GM18517 (cell line): ENCODE results near the gene FAM149A.
A peak's percentile ranks its signal among the peaks of the same experiment; 100 is the strongest.

Source experiments
- ATAC-seq: cut with Tn5 transposase; IDR thresholded peaks from one replicate; pipeline ENCODE4 v1.9.1; 2021; ENCODE audit warnings: mild to moderate bottlenecking, moderate library complexity; ENCODE audit not compliant: unreplicated experiment

The FAM149A gene

GRCh38 chr4:186104114-186104889 is at the start of gene FAM149A:
FAM149A (plus strand) TSS chr4:186104704.
- ATAC-seq, result no peak

- peak; percentile 100 for ATAC-seq
Measured at GRCh38 chr4:186058253-186058979, 46.1 kb upstream of the FAM149A start.

DNA sequence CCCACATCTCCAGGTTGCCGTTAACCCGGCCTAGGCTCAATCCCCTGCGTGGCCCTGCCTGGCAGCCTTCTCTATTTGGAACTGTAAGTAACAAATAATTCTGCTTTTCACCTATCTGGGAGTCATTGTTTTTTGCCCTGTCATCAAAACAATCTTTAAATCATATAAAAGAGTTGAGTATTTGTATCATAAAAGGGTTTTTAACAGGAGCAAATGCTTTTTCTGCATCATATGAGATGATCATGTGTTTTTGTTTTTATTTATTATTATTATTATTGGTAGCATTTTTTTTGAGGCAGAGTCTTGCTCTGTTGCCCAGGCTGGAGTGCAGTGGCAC is 45.6 kb upstream of the FAM149A start:
- no peak for ATAC-seq

- no peak for ATAC-seq
Measured at GRCh38 chr4:186061921-186062320, 42.6 kb upstream of the FAM149A start.

DNA sequence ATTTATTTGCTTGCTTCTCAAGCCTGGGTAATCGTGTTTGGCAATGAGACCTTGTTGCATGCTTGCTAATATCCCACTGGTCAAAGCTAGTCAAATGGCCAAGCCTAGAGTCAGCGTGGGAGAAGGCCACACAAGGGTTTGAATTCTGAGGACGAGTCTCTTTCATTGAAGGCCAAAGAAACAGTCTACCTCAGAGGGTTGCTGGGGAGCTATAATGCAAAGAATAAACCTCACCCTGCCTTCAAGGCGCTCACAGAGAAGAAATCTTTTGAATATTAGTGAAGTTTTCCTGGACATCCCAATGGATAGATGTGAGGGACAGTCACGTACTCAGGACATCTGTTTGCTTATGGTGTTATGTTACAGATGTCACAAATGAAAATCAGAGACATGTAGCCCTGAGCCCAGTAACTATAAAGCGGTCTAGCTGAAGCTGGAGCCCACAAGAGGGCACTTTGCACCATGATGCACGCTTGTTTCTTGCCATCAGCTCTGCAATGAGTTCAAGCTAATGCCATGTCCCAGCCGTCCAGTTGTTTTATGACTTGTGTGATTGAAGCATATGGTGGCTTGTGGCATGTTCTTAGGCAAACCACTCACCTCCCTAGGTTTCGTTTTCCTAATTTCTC is 36.6 kb upstream of the FAM149A start:
- peak; percentile 84 for ATAC-seq

DNA sequence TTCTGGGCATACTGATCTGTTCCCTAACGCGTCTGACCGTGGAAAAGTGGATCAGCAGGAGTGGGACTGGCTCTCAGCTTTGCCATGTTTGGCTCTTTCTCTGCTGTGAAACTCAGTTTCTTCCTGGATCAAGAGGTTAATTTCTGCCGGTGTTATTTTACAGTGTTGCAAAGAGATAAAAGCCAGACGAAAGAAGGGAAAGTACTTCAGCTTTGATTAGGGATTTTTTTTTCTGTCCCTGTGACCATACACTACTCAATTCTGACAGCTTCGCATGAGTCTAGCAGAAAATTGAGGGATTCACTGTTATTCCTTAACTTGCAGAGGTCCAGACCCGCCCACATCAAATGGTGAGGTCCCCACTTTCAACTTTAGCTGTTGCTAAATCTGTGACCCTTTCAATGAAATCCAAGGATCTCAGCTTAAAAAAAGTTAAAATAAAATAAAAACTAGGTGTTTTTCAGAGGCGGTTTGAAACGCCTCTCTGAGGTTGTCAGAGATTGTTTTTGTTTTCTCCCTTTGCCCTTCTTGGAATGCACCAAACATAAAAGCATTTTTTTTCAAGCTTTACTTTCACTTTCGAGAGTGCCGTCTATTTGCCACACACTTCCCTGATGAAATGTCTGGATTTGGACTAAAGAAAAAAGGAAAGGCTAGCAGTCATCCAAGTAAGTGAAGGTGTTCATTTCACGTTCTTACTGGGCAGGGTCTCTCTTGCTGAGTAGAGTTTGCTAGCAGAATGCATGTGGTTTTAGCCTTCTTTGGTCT is 35.7 kb upstream of the FAM149A start, which contains the start of gene TLR3:
Gene TLR3, plus strand, starts transcription at position 576 of the 768 bp plus-strand sequence. CDS start 7,464 bp downstream, outside the sequence.
- no peak for ATAC-seq

DNA sequence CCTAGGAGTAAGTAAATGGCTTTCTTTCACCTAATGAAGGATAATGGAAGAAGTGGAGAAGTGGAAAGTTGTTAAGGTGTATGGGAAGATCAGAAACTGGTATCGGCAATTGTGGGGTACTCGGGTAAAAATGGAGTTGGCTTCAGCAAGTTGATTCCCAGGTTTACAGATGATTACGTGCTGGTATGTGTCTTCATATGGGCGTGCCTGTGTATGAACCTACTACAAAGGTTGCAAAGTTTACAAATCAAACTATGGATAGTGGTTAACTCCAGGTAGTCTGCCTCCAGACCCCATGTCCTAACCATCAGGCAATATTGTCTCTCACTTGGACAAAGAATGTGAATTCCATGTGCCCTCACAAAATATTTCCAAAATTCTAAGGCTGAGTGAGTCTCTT is 34.8 kb upstream of the FAM149A start:
- no peak for ATAC-seq

DNA sequence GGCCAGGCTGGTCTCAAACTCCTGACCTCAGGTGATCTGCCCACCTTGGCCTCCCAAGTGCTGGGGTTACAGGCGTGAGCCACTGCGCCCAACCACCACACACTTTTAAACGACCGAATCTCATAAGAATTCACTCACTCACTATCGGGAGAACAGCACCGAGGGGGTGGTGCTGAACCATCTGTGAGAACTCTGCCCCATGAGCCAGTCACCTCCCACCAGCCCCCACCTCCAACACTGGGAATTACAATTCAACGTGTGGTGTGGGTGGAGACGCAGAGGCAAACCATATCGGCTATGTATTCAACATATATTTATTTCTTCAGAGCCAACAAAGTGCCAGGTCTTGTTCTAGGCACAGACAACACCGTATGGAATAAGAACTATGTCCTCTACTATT is 32.0 kb upstream of the FAM149A start:
- ATAC-seq, result no peak

DNA sequence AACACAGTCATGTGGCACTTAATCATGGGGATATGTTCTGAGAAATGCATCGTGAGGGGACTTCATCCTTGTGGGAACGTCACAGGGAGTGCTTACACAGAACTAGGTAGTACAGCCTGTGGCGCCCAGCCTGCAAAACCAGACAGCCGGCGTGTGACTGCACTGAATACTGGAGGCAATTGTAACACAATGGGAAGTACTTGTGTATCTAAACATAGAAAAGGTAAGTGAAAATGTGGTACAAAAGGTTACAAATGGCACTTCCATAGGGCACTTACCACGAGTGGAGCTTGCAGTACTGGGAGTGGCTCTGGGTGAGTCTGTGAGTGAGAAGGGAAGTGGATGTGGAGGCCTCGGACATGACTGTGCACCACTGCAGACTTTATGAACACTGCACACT is 30.3 kb upstream of the FAM149A start:
- no peak for ATAC-seq

- no peak for ATAC-seq
Measured at GRCh38 chr4:186078981-186079638, 25.4 kb upstream of the FAM149A start.

GRCh38 chr4:186079694-186080093 is 24.8 kb upstream of the FAM149A start:
- ATAC-seq, result no peak

DNA sequence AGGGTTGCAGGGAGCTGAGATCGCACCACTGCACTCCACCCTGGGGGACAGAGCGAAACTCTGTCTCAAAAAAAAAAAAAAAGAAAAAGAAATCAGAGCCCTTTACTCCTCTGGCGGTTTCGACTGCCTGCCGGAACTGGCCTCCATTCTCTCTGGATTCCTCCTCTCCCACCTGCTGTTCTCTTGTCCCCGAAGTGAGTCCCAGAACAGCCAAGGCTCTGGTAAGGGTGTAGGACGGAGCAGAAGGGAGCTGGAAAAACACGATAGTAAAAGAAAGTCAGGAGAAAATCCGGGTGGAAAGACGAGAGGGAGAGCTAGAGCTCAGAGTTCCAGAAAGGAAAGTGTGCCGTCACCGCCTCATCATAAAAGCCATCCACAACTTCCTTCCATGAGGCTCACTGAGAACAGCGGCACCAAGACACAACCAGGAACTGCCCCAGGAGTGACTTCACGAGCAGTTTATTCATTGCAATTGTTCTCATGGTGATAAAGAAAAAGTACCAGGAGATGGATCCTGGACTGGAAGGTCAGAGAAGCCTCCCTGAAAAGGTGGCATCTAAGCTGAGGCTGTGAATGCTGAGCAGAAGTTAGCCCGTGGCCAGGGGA is 23.2 kb upstream of the FAM149A start:
- no peak for ATAC-seq

GRCh38 chr4:186082221-186082620 is 22.3 kb upstream of the FAM149A start:
- ATAC-seq, result no peak

DNA sequence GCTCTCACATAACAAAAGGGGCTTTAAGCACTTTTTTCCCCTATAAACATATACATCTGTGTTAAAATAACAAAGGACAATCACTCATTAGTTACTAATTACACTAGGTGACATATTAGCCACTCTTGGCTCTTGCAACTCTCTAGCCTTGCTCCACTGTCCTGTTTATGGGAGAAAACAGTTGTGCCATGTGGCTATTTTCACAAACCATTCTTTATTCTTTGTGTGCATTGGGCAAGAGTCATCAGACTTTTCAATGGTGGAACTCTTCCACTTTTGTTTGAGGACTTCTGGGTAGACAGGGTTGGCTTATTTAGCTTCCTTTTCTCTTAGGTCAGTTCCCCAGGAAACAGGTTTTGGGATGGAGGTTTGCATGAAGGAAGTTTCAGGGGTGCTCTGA is 16.0 kb upstream of the FAM149A start:
- no peak for ATAC-seq

GRCh38 chr4:186092296-186092695 is 12.2 kb upstream of the FAM149A start:
- no peak for ATAC-seq

DNA sequence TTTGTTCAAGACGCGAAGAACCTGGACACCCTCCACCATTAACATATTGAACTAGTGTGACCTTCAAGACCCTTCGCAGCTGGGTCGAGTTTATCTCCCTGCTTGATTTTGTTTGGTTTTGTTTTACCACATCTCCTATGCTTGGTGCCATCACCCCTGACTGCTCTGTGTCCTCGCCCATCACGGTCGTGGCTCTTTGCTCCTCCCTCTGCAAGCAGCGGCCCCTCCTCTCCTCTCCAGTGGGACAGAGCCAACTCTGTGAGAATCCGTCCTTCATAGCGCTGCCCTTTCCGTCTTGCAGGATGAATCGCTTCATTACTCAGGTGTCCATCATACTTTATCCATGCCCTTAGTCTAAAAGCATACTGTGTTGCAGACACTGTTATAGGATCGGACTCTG is 9.1 kb upstream of the FAM149A start:
- ATAC-seq, result no peak

GRCh38 chr4:186096681-186097165 is 7.8 kb upstream of the FAM149A start:
- no peak for ATAC-seq

DNA sequence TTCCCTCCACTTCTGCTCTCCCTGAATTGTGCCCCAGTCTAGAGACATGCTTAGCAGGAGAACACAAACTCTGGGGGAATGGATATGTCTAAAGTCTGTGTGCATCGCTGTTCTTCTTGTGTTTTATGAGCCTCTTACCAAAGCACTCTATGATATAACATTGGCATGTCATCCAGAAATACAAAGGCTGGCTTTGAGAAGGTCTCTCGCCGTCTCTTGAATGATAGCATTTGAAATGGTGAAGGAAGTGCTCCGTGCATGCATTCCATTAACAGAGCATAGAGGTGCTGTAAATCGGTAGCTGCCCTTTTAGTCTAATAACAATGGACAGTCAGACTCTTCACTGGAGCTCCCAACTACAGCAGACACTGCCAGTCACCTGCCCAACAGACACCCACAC is 7.1 kb upstream of the FAM149A start:
- no peak for ATAC-seq

DNA sequence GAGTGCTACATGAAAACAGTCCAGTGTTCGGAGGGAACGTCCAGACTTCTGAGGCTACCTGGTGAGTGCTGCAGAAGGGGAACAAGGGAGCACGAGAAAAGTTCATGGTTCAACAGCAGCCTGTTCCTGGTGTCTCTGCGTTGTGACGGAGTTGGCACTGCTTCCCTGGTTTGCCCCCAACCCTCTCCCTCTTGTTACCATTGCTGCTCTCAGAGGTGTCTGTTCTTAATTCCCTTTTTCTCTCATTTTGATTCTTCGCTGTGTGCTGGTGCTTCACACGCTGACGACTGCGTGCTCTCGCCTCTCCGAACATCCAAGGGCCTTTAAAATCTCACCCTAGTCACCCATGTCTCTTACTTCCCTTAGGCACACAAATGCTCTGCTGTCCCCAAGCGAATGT is 1.6 kb upstream of the FAM149A start:
- no peak for ATAC-seq
